Measurements from ENCODE around the gene PCDHA2.
A peak's percentile ranks its signal among the peaks of the same experiment; 100 is the strongest.

DNA sequence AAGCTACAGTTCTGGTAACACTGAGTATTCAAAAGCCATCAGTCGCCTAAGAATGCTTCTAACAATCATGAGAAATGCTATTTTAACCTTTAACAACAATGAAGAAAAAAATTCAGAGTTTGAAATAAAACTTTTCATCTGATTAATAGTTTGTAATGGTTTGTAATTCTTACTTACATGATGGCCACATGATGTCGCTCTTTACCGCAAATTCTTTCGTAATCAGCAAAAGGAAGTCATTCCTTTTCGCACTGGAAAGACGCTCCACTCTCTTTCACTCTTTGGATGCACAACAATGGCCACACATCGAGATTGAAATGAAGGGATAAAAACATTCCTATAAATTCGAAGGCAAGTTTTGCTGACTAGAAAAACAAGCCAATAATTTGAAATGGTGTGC, 39.3 kb downstream of the PCDHA2 start, which contains the start of gene PCDHA7:
- TF ChIP-seq CTCF (IDR thresholded peaks at IDR 0.05), result peak in 1 of 4 donors; percentile 20
- no peak for TF ChIP-seq POLR2A (IDR thresholded peaks at IDR 0.05)
